Measurements from ENCODE around the gene LAMA3. TPM values are rescaled to one million over a fixed set of nuclear protein-coding genes. Genes with fewer than 3 reads are reported as not detected.

The LAMA3 gene
- total and polyA plus RNA-seq, 9 donors = 2.9 to 44.9 (median 14.8) TPM

GRCh38 chr18:23822590-23823385 is 133.5 kb downstream of the LAMA3 start:
- Histone ChIP-seq H3K27ac (no peak overlapping the region), H3K27me3 (no peaks in the 10 kb centered on the region), H3K4me3 (no peak overlapping the region), H3K4me1 (ENCODE audit: insufficient read depth) (peaks cover 9% of the 10 kb centered on the region), H3K36me3 (no peaks in the 10 kb centered on the region), H3K9me3 (no peaks in the 10 kb centered on the region)
- no peak for TF ChIP-seq CTCF (IDR thresholded peaks at IDR 0.05)
- TF ChIP-seq EP300 (IDR thresholded peaks at IDR 0.05) = no peak
- intact Hi-C loops (cut with DNase I) = loop anchor here in 1 of 4 donors (10.0 kb wide), 2 partner anchors 92 to 292 kb away; no protein-coding TSS in a partner anchor
- no peak for DNase-seq
- 82 to 90% (median 83%) methylated on average over 10 of the region's 10 CpGs for WGBS, 3 donors

GRCh38 chr18:23824240-23824639 is 135.0 kb downstream of the LAMA3 start:
- TF ChIP-seq EP300 (IDR thresholded peaks at IDR 0.05) (no peak), POLR2A (IDR thresholded peaks at IDR 0.05) (no peak), CTCF (IDR thresholded peaks at IDR 0.05) (no peak)
- DNase-seq = no peak
- WGBS, 3 donors = 89 to 92% (median 89%) methylated on average over 2 of the region's 2 CpGs
- Histone ChIP-seq H3K4me3 (no peak overlapping the region), H3K4me1 (ENCODE audit: insufficient read depth) (peaks cover 9% of the 10 kb centered on the region), H3K27me3 (no peaks in the 10 kb centered on the region), H3K36me3 (no peaks in the 10 kb centered on the region), H3K27ac (no peak overlapping the region), H3K9me3 (no peaks in the 10 kb centered on the region)
- intact Hi-C loops (cut with DNase I) = loop anchor here in 1 of 4 donors (10.0 kb wide), 2 partner anchors 91 to 291 kb away; no protein-coding TSS in a partner anchor

GRCh38 chr18:23824669-23825068 is 135.4 kb downstream of the LAMA3 start:
- intact Hi-C loops (cut with DNase I) = loop anchor here in 1 of 4 donors (10.0 kb wide), 2 partner anchors 90 to 290 kb away; no protein-coding TSS in a partner anchor
- H3K4me3 ChIP-seq = no peak overlapping the region
- no peaks in the 10 kb centered on the region for H3K27me3 ChIP-seq
- H3K36me3 ChIP-seq = no peaks in the 10 kb centered on the region
- no peaks in the 10 kb centered on the region for H3K9me3 ChIP-seq
- no peak for TF ChIP-seq EP300 (IDR thresholded peaks at IDR 0.05)
- DNase-seq = no peak
- 83 to 96% (median 91%) methylated on average over 1 of the region's 1 CpG for WGBS, 3 donors
- peaks cover 9% of the 10 kb centered on the region for H3K4me1 ChIP-seq (ENCODE audit: insufficient read depth)
- no peak overlapping the region for H3K27ac ChIP-seq

- peaks cover 9% of the 10 kb centered on the region for H3K4me1 ChIP-seq (ENCODE audit: insufficient read depth)
These were observed 136.2 kb downstream of the LAMA3 start for GRCh38 chr18:23825496-23825895.

More at GRCh38 chr18:23825496-23825895, 136.2 kb downstream of the LAMA3 start:
- no peaks in the 10 kb centered on the region for H3K27me3 ChIP-seq
- DNase-seq = no peak
- no peaks in the 10 kb centered on the region for H3K36me3 ChIP-seq
- no peaks in the 10 kb centered on the region for H3K9me3 ChIP-seq
- H3K27ac ChIP-seq = no peak overlapping the region
- intact Hi-C loops (cut with DNase I) = loop anchor here in 1 of 4 donors (10.0 kb wide), 2 partner anchors 89 to 289 kb away; no protein-coding TSS in a partner anchor
- WGBS, 3 donors = 69 to 84% (median 71%) methylated on average over 2 of the region's 2 CpGs
- no peak overlapping the region for H3K4me3 ChIP-seq
- no peak for TF ChIP-seq CTCF (IDR thresholded peaks at IDR 0.05)
- no peak for TF ChIP-seq POLR2A (IDR thresholded peaks at IDR 0.05)
- TF ChIP-seq EP300 (IDR thresholded peaks at IDR 0.05) = no peak
